Ovary (tissue), 3 donors: ENCODE data around the gene SLITRK6.

Experiments used
- POLR2A ChIP-seq: fragments of 450-650 bp; IDR thresholded peaks from one replicate; pipeline ENCODE4 v1.6.1; 2017; ENCODE audit warnings: antibody characterized with exemption, mild to moderate bottlenecking, moderate library complexity
- TF ChIP-seq, protein P1 (sequence below), 3 donors: fragments of 450-650 bp in 2 of 3; fragments of 200-600 bp in 1 of 3; IDR thresholded peaks; one replicate each; pipeline versions ENCODE4 v1.5.1 to v1.8.0; 2016 to 2022; ENCODE audit warnings: antibody characterized with exemption in 3 of 3, mild to moderate bottlenecking in 1 of 3
- donor health status: DM: no; HTN: no; CAD: no.

DNA sequence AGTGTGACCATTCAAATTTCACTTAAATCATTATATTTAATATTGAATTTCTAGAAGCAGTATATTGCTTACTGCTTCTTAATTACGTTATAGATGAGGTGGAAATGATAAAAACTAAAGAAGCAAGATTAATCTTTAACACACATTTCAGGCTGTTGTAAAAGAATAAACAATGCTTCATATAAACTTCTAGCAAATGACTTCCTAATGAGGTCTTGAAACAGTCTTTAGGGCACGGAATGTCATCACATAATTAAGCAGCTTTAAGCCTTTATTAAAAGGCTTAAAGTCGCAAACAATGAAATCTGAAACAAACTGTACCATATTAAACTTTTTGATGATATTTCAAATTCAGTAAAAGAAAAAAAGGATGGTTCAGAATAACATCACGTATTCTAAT, 1.9 kb downstream of the SLITRK6 start:
- TF ChIP-seq POLR2A, result no peak
- TF ChIP-seq, protein P1, sequence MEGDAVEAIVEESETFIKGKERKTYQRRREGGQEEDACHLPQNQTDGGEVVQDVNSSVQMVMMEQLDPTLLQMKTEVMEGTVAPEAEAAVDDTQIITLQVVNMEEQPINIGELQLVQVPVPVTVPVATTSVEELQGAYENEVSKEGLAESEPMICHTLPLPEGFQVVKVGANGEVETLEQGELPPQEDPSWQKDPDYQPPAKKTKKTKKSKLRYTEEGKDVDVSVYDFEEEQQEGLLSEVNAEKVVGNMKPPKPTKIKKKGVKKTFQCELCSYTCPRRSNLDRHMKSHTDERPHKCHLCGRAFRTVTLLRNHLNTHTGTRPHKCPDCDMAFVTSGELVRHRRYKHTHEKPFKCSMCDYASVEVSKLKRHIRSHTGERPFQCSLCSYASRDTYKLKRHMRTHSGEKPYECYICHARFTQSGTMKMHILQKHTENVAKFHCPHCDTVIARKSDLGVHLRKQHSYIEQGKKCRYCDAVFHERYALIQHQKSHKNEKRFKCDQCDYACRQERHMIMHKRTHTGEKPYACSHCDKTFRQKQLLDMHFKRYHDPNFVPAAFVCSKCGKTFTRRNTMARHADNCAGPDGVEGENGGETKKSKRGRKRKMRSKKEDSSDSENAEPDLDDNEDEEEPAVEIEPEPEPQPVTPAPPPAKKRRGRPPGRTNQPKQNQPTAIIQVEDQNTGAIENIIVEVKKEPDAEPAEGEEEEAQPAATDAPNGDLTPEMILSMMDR (IDR thresholded peaks at IDR 0.05), result no peak
